Neural progenitor cell (in vitro differentiated cells): ENCODE results near the gene DNASE1L2.

ENCODE experiments used
- CTCF ChIP-seq: fragments of 200-600 bp; sonication (generic); IDR thresholded peaks from 2 replicates; pipeline ENCODE4 v1.5.1; 2017; ENCODE audit warnings: antibody characterized with exemption, mild to moderate bottlenecking
- EZH2 ChIP-seq: fragments of 200-600 bp; sonication (generic); IDR thresholded peaks from 2 replicates; pipeline ENCODE4 v1.6.1; 2017; ENCODE audit warnings: antibody characterized with exemption, mild to moderate bottlenecking, moderate library complexity

GRCh38 chr16:2252806-2253148 is 16.5 kb downstream of the DNASE1L2 start:
- TF ChIP-seq CTCF, result no peak
- no peak for TF ChIP-seq EZH2
